H9 (cell line): ENCODE results near the gene CTIF. TPM values are rescaled to one million over a fixed set of nuclear protein-coding genes. Genes with fewer than 3 reads are reported as not detected.
A peak's percentile ranks its signal among the peaks of the same experiment; 100 is the strongest.

Experiments used
- DNase-seq: peaks from one replicate; pipeline ENCODE4 v3.0.0-alpha.2; 2017
- H2AFZ ChIP-seq: one replicate; pipeline ENCODE4 v1.6.1; 2013; ENCODE audit warnings: mild to moderate bottlenecking, low read length, control low read depth, moderate library complexity
- H2AK5ac ChIP-seq: 2 replicates; pipeline ENCODE4 v1.6.1; 2013; ENCODE audit warnings: low read length, control low read depth, mixed read lengths; ENCODE audit not compliant: insufficient read length
- H2BK120ac ChIP-seq: one replicate; pipeline ENCODE4 v1.6.1; 2013; ENCODE audit warnings: low read depth, mild to moderate bottlenecking, low read length, control low read depth, inconsistent platforms; ENCODE audit not compliant: poor library complexity, severe bottlenecking
- H2BK12ac ChIP-seq: 2 replicates; pipeline ENCODE4 v1.6.1; 2013; ENCODE audit warnings: low read length, control low read depth, mixed read lengths, low read depth; ENCODE audit not compliant: insufficient read length
- H2BK15ac ChIP-seq: 2 replicates; pipeline ENCODE4 v1.6.1; 2013; ENCODE audit warnings: low read depth, low read length, control low read depth
- H2BK20ac ChIP-seq: one replicate; pipeline ENCODE4 v1.6.1; 2013; ENCODE audit warnings: low read depth, mild to moderate bottlenecking, low read length, control low read depth, inconsistent platforms; ENCODE audit not compliant: poor library complexity, severe bottlenecking
- H2BK5ac ChIP-seq: 2 replicates; pipeline ENCODE4 v1.6.1; 2013; ENCODE audit warnings: low read length, control low read depth, mixed read lengths; ENCODE audit not compliant: insufficient read length
- H3K14ac ChIP-seq: 2 replicates; pipeline ENCODE4 v1.6.1; 2013; ENCODE audit warnings: low read length, control low read depth; ENCODE audit not compliant: insufficient read depth
- H3K18ac ChIP-seq: 2 replicates; pipeline ENCODE4 v1.6.1; 2013; ENCODE audit warnings: low read depth, mild to moderate bottlenecking, mixed read lengths, low read length, control low read depth; ENCODE audit not compliant: insufficient read length
- H3K23ac ChIP-seq: 2 replicates; pipeline ENCODE4 v1.6.1; 2013; ENCODE audit warnings: low read length, control low read depth, mixed read lengths, low read depth; ENCODE audit not compliant: insufficient read length
- H3K23me2 ChIP-seq: 2 replicates; pipeline ENCODE4 v1.6.1; 2013; ENCODE audit warnings: low read depth, mild to moderate bottlenecking, mixed read lengths, low read length, control low read depth; ENCODE audit not compliant: insufficient read length, poor library complexity, severe bottlenecking
- H3K27ac ChIP-seq: 2 replicates; pipeline ENCODE4 v1.5.1; 2013; ENCODE audit warnings: low read length, control low read depth, mixed read lengths, low read depth; ENCODE audit not compliant: insufficient read length
- H3K27me3 ChIP-seq: 2 replicates; pipeline ENCODE4 v1.6.1; 2013; ENCODE audit warnings: low read length, control low read depth, inconsistent platforms; ENCODE audit not compliant: insufficient read depth
- H3K4ac ChIP-seq: 2 replicates; pipeline ENCODE4 v1.6.1; 2013; ENCODE audit warnings: low read depth, mild to moderate bottlenecking, control low read depth, inconsistent platforms, low read length, moderate library complexity
- H3K4me1 ChIP-seq: 2 replicates; pipeline ENCODE4 v1.6.1; 2013; ENCODE audit warnings: low read length, control low read depth, inconsistent platforms; ENCODE audit not compliant: insufficient read depth
- H3K4me2 ChIP-seq: 2 replicates; pipeline ENCODE4 v1.6.1; 2013; ENCODE audit warnings: low read length, control low read depth, mixed read lengths; ENCODE audit not compliant: insufficient read length, insufficient read depth
- H3K56ac ChIP-seq: 2 replicates; pipeline ENCODE4 v1.6.1; 2013; ENCODE audit warnings: low read depth, mild to moderate bottlenecking, mixed read lengths, low read length, control low read depth; ENCODE audit not compliant: insufficient read length
- H3K79me1 ChIP-seq: 2 replicates; pipeline ENCODE4 v1.6.1; 2013; ENCODE audit warnings: low read depth, mild to moderate bottlenecking, moderate library complexity, low read length, control low read depth, inconsistent platforms; ENCODE audit not compliant: insufficient read depth, poor library complexity, severe bottlenecking
- H3K79me2 ChIP-seq: 2 replicates; pipeline ENCODE4 v1.6.1; 2013; ENCODE audit warnings: low read length, control low read depth, inconsistent platforms; ENCODE audit not compliant: insufficient read depth
- H3K9ac ChIP-seq: 2 replicates; pipeline ENCODE4 v1.6.1; 2013; ENCODE audit warnings: low read length, control low read depth, mixed read lengths; ENCODE audit not compliant: insufficient read length; ENCODE audit errors: extremely low read depth
- H3K9me3 ChIP-seq: one replicate; pipeline ENCODE4 v1.6.1; 2013; ENCODE audit warnings: low read depth, low read length, inconsistent platforms; ENCODE audit not compliant: control insufficient read depth
- H3T11ph ChIP-seq: one replicate; pipeline ENCODE4 v1.6.1; 2013; ENCODE audit warnings: mild to moderate bottlenecking, low read length, control low read depth, inconsistent platforms
- H4K20me1 ChIP-seq: one replicate; pipeline ENCODE4 v1.6.1; 2013; ENCODE audit not compliant: control insufficient read depth, insufficient read length, insufficient read depth
- H4K5ac ChIP-seq: 2 replicates; pipeline ENCODE4 v1.6.1; 2013; ENCODE audit warnings: low read depth, mild to moderate bottlenecking, mixed read lengths, low read length, control low read depth; ENCODE audit not compliant: insufficient read length
- H4K8ac ChIP-seq: replicated peaks from 2 replicates; pipeline ENCODE4 v1.6.1; 2013; ENCODE audit warnings: low read length, control low read depth, mixed read lengths, low read depth; ENCODE audit not compliant: insufficient read length
- H4K91ac ChIP-seq: 2 replicates; pipeline ENCODE4 v1.6.1; 2013; ENCODE audit warnings: low read depth, mild to moderate bottlenecking, moderate library complexity, mixed read lengths, low read length, control low read depth; ENCODE audit not compliant: insufficient read length
- H3K27ac Mint-ChIP-seq, 3 experiments: 2 replicates in 2 of 3; 3 replicates in 1 of 3; pipeline ENCODE4 v1.8.0; 2020 to 2021; ENCODE audit warnings: mixed read lengths in 3 of 3, mild to moderate bottlenecking in 1 of 3, moderate library complexity in 1 of 3
- H3K27me3 Mint-ChIP-seq: 2 replicates; pipeline ENCODE4 v1.8.0; 2021; ENCODE audit warnings: low read depth, mild to moderate bottlenecking, moderate library complexity, mixed read lengths
- H3K36me3 Mint-ChIP-seq, 3 experiments: 2 replicates in 2 of 3; 3 replicates in 1 of 3; pipeline ENCODE4 v1.8.0; 2020 to 2021; ENCODE audit warnings: low read depth in 3 of 3, mixed read lengths in 3 of 3; ENCODE audit not compliant: insufficient read depth in 1 of 3
- H3K4me1 Mint-ChIP-seq, 2 experiments: 2 replicates each; pipeline ENCODE4 v1.8.0; 2020; ENCODE audit warnings: mixed read lengths in 2 of 2
- H3K4me3 Mint-ChIP-seq, 2 experiments: 2 replicates in 1 of 2; 3 replicates in 1 of 2; pipeline ENCODE4 v1.8.0; 2020 to 2021; ENCODE audit warnings: mild to moderate bottlenecking in 2 of 2, mixed read lengths in 2 of 2, moderate library complexity in 1 of 2
- H3K9me3 Mint-ChIP-seq, 2 experiments: 2 replicates in 1 of 2; 3 replicates in 1 of 2; pipeline ENCODE4 v1.8.0; 2020; ENCODE audit warnings: mild to moderate bottlenecking in 2 of 2, mixed read lengths in 2 of 2, moderate library complexity in 1 of 2
- CTCF ChIP-seq: fragments of 200-600 bp; sonication (generic); conservative IDR thresholded peaks from 3 replicates; pipeline ENCODE4 v1.8.0; 2021; ENCODE audit warnings: antibody characterized with exemption, mild to moderate bottlenecking
- WGBS: extraction: QIAGEN DNeasy Blood & Tissue Kit; methylation state at CpG from one replicate; pipeline ENCODE4 v1.1.7; 2013; ENCODE audit warnings: missing lambda C conversion rate, low lambda C conversion rate, mixed read lengths; ENCODE audit not compliant: insufficient read length; ENCODE audit errors: extremely low coverage; 5-methylcytosine and 5-hydroxymethylcytosine counted together
- total RNA-seq: library from RNA; stranded (reverse); gene quantifications from 2 replicates; pipeline ENCODE4 v1.2.1, GENCODE V29; 2021

Gene CTIF
- total RNA-seq, 1 experiment from 2014 or later, result 15.8 TPM

- no peak overlapping the region for H2AK5ac ChIP-seq
- H3K79me2 ChIP-seq, result no peaks in the 10 kb centered on the region
- H2BK12ac ChIP-seq, result no peak overlapping the region
- H2AFZ ChIP-seq, result no peak overlapping the region
- no CpG with 5 or more reads among the region's 29 CpGs for WGBS
- Mint-ChIP-seq H3K4me1 (peaks cover 15 to 17% of the 10 kb centered on the region in 2 experiments), H3K9me3 (peaks cover 10% of the 10 kb centered on the region in 2 experiments), H3K27ac (peak overlapping the region in 1 of 3 experiments; percentile 16; a peak in 2 of 7 replicates), H3K4me3 (no peak overlapping the region), H3K36me3 (peaks cover 12 to 16% (median 13%) of the 10 kb centered on the region in 3 experiments), H3K27me3 (no peaks in the 10 kb centered on the region)
- no peak overlapping the region for H2BK120ac ChIP-seq
- no peaks in the 10 kb centered on the region for H3K23me2 ChIP-seq
- no peaks in the 10 kb centered on the region for H4K20me1 ChIP-seq
- no peak overlapping the region for H3K4me2 ChIP-seq
- H3K14ac ChIP-seq, result no peak overlapping the region
- H2BK15ac ChIP-seq, result no peak overlapping the region
- H3T11ph ChIP-seq, result no peak overlapping the region
- H4K91ac ChIP-seq, result no peak overlapping the region
- no peak overlapping the region for H3K4ac ChIP-seq
- no peak overlapping the region for H3K23ac ChIP-seq
- no peak overlapping the region for H3K56ac ChIP-seq
- peak; percentile 85 for DNase-seq
- no peak overlapping the region for H2BK20ac ChIP-seq
- no peak overlapping the region for H3K27ac ChIP-seq
- H3K9ac ChIP-seq, result no peak overlapping the region
- H4K5ac ChIP-seq, result no peak overlapping the region
- H3K4me1 ChIP-seq, result no peaks in the 10 kb centered on the region
- H3K79me1 ChIP-seq, result no peaks in the 10 kb centered on the region
- H4K8ac ChIP-seq, result no peak overlapping the region
- H3K18ac ChIP-seq, result no peak overlapping the region
- no peaks in the 10 kb centered on the region for H3K27me3 ChIP-seq
- TF ChIP-seq CTCF, result peak; percentile 84
- no peaks in the 10 kb centered on the region for H3K9me3 ChIP-seq
- H2BK5ac ChIP-seq, result no peak overlapping the region
Observed at GRCh38 chr18:48663931-48664847, 125.4 kb downstream of the CTIF start.
